GM18508 (cell line): ENCODE measurements around the gene KCNAB2.

Source experiments
- ATAC-seq: cut with Tn5 transposase; IDR thresholded peaks from one replicate; pipeline ENCODE4 v1.9.1; 2021; ENCODE audit warnings: moderate number of reproducible peaks; ENCODE audit not compliant: insufficient read depth, unreplicated experiment

The KCNAB2 gene

GRCh38 chr1:6142036-6142621 is 96.4 kb downstream of the KCNAB2 start:
- ATAC-seq: no peak

GRCh38 chr1:6142734-6143133 is 97.0 kb downstream of the KCNAB2 start:
- ATAC-seq: no peak

- no peak for ATAC-seq
These were observed 97.7 kb downstream of the KCNAB2 start for GRCh38 chr1:6143395-6143794.

- no peak for ATAC-seq
These were observed 98.5 kb downstream of the KCNAB2 start for GRCh38 chr1:6144175-6144574.

GRCh38 chr1:6144647-6145395 is 99.1 kb downstream of the KCNAB2 start:
- no peak for ATAC-seq

- no peak for ATAC-seq
These were observed 99.7 kb downstream of the KCNAB2 start for GRCh38 chr1:6145396-6145750.

- no peak for ATAC-seq
These were observed 100.2 kb downstream of the KCNAB2 start for GRCh38 chr1:6145864-6146410.

- ATAC-seq: no peak
These were observed 103.0 kb downstream of the KCNAB2 start for GRCh38 chr1:6148497-6149241.

- ATAC-seq: no peak
These were observed 103.9 kb downstream of the KCNAB2 start for GRCh38 chr1:6149597-6149996.

GRCh38 chr1:6150006-6150938 is 104.6 kb downstream of the KCNAB2 start:
- no peak for ATAC-seq
